Activated CD8-positive, alpha-beta memory T cell treated with anti-CD3 and anti-CD28 coated beads, Interleukin-2, amount 10 ng/mL, durations not matched to agents 7 days and 5 days (primary cell): ENCODE measurements around the gene CELF2. TPM values are rescaled to one million over a fixed set of nuclear protein-coding genes. Genes with fewer than 3 reads are reported as not detected.
A peak's percentile ranks its signal among the peaks of the same experiment; 100 is the strongest.

Experiments used
- ATAC-seq: fragments of 150-1000 bp; cut with Tn5 transposase; one replicate; pipeline ENCODE4 v1.10.0; 2021; ENCODE audit warnings: moderate library complexity
- CTCF ChIA-PET: fragments of 350-600 bp; sonication (Branson Sonifier 250); formaldehyde crosslinking; loops from one replicate; lab custom pipeline; 2021; ENCODE audit warnings: antibody characterized with exemption; lab: Charles Lee
- DNase-seq: peaks from one replicate; pipeline ENCODE4 v3.0.0-alpha.2; 2020
- H3K27ac Mint-ChIP-seq: one replicate; pipeline ENCODE4 v1.8.0; 2021; ENCODE audit warnings: mild to moderate bottlenecking, mixed read lengths
- H3K27me3 Mint-ChIP-seq: one replicate; pipeline ENCODE4 v1.8.0; 2021; ENCODE audit warnings: mixed read lengths
- H3K36me3 Mint-ChIP-seq: one replicate; pipeline ENCODE4 v1.8.0; 2021; ENCODE audit warnings: mild to moderate bottlenecking, mixed read lengths
- H3K4me1 Mint-ChIP-seq: one replicate; pipeline ENCODE4 v1.8.0; 2021; ENCODE audit warnings: mixed read lengths
- H3K4me3 Mint-ChIP-seq: one replicate; pipeline ENCODE4 v1.8.0; 2021; ENCODE audit warnings: mild to moderate bottlenecking, moderate library complexity, mixed read lengths
- H3K9me3 Mint-ChIP-seq: one replicate; pipeline ENCODE4 v1.8.0; 2022; ENCODE audit warnings: low read depth, mixed read lengths
- total RNA-seq, 2 experiments: library from RNA; stranded (reverse); gene quantifications; one replicate each; pipeline ENCODE4 v1.2.3, GENCODE V29; 2021

The CELF2 gene
- total RNA-seq, 2 experiments from 2014 or later, result 205 to 219 TPM

GRCh38 chr10:11320809-11321520 lies 303.3 kb downstream of the CELF2 start:
- H3K4me3 Mint-ChIP-seq, result no peak overlapping the region
- peaks cover 92% of the 10 kb centered on the region for H3K36me3 Mint-ChIP-seq
- peaks cover 51% of the 10 kb centered on the region for H3K4me1 Mint-ChIP-seq
- peak overlapping the region; percentile 63 for H3K27ac Mint-ChIP-seq
- CTCF ChIA-PET, result interaction anchor here (0.7 to 2.4 kb wide), 3 partner anchors 9 to 164 kb away, joined by 3 to 6 read pairs (median 4); no protein-coding TSS in a partner anchor
- ATAC-seq (no peak), DNase-seq (no peak)
- H3K27me3 Mint-ChIP-seq, result no peaks in the 10 kb centered on the region
- no peaks in the 10 kb centered on the region for H3K9me3 Mint-ChIP-seq

GRCh38 chr10:11322698-11323097 lies 305.0 kb downstream of the CELF2 start:
- H3K9me3 Mint-ChIP-seq, result no peaks in the 10 kb centered on the region
- ATAC-seq (no peak), DNase-seq (no peak)
- H3K4me1 Mint-ChIP-seq, result peaks cover 37% of the 10 kb centered on the region
- no peak overlapping the region for H3K4me3 Mint-ChIP-seq
- CTCF ChIA-PET, result interaction anchor here (0.7 kb wide), 1 partner anchor 83 kb away, joined by 3 read pairs; no protein-coding TSS in a partner anchor
- peaks cover 88% of the 10 kb centered on the region for H3K36me3 Mint-ChIP-seq
- H3K27me3 Mint-ChIP-seq, result no peaks in the 10 kb centered on the region
- no peak overlapping the region for H3K27ac Mint-ChIP-seq

- ATAC-seq (no peak), DNase-seq (no peak)
- Mint-ChIP-seq H3K4me1 (peaks cover 19% of the 10 kb centered on the region), H3K27me3 (no peaks in the 10 kb centered on the region), H3K4me3 (no peak overlapping the region), H3K9me3 (no peaks in the 10 kb centered on the region), H3K36me3 (peaks cover 79% of the 10 kb centered on the region), H3K27ac (no peak overlapping the region)
- CTCF ChIA-PET, result no interaction called here
These were observed 307.2 kb downstream of the CELF2 start for GRCh38 chr10:11324761-11325321.

- CTCF ChIA-PET, result no interaction called here
- peaks cover 16% of the 10 kb centered on the region for H3K4me1 Mint-ChIP-seq
- ATAC-seq, result no peak
- H3K9me3 Mint-ChIP-seq, result no peaks in the 10 kb centered on the region
- DNase-seq, result no peak
- no peak overlapping the region for H3K27ac Mint-ChIP-seq
- no peaks in the 10 kb centered on the region for H3K27me3 Mint-ChIP-seq
- H3K36me3 Mint-ChIP-seq, result peaks cover 76% of the 10 kb centered on the region
- no peak overlapping the region for H3K4me3 Mint-ChIP-seq
These were observed 308.1 kb downstream of the CELF2 start for GRCh38 chr10:11325817-11326216.

GRCh38 chr10:11326241-11326640 lies 308.6 kb downstream of the CELF2 start:
- CTCF ChIA-PET, result no interaction called here
- ATAC-seq (no peak), DNase-seq (no peak)
- Mint-ChIP-seq H3K4me1 (peaks cover 12% of the 10 kb centered on the region), H3K27me3 (no peaks in the 10 kb centered on the region), H3K36me3 (peaks cover 72% of the 10 kb centered on the region), H3K9me3 (no peaks in the 10 kb centered on the region), H3K27ac (no peak overlapping the region), H3K4me3 (no peak overlapping the region)

- H3K9me3 Mint-ChIP-seq, result no peaks in the 10 kb centered on the region
- H3K27me3 Mint-ChIP-seq, result no peaks in the 10 kb centered on the region
- no peak overlapping the region for H3K27ac Mint-ChIP-seq
- CTCF ChIA-PET, result interaction anchor here (0.9 kb wide), 1 partner anchor 9 kb away, joined by 3 read pairs; no protein-coding TSS in a partner anchor
- no peak overlapping the region for H3K4me3 Mint-ChIP-seq
- DNase-seq (no peak), ATAC-seq (no peak)
- H3K4me1 Mint-ChIP-seq, result peaks cover 12% of the 10 kb centered on the region
- peaks cover 71% of the 10 kb centered on the region for H3K36me3 Mint-ChIP-seq
These were observed 309.4 kb downstream of the CELF2 start for GRCh38 chr10:11326913-11327616.

- H3K4me3 Mint-ChIP-seq, result no peak overlapping the region
- no peaks in the 10 kb centered on the region for H3K9me3 Mint-ChIP-seq
- no peak overlapping the region for H3K27ac Mint-ChIP-seq
- CTCF ChIA-PET, result interaction anchor here (0.8 kb wide), 1 partner anchor 9 kb away, joined by 3 read pairs; no protein-coding TSS in a partner anchor
- peaks cover 20% of the 10 kb centered on the region for H3K4me1 Mint-ChIP-seq
- no peak for ATAC-seq
- no peak for DNase-seq
- peaks cover 71% of the 10 kb centered on the region for H3K36me3 Mint-ChIP-seq
- no peaks in the 10 kb centered on the region for H3K27me3 Mint-ChIP-seq
These were observed 310.8 kb downstream of the CELF2 start for GRCh38 chr10:11328264-11329061.

- CTCF ChIA-PET, result no interaction called here
- Mint-ChIP-seq H3K27me3 (no peaks in the 10 kb centered on the region), H3K4me1 (peaks cover 20% of the 10 kb centered on the region), H3K27ac (no peak overlapping the region), H3K9me3 (no peaks in the 10 kb centered on the region), H3K36me3 (peaks cover 68% of the 10 kb centered on the region), H3K4me3 (no peak overlapping the region)
- ATAC-seq (no peak), DNase-seq (no peak)
These were observed 311.5 kb downstream of the CELF2 start for GRCh38 chr10:11329062-11329673.

GRCh38 chr10:11330383-11331045 lies 312.8 kb downstream of the CELF2 start:
- Mint-ChIP-seq H3K27ac (peak overlapping the region; percentile 19), H3K27me3 (no peaks in the 10 kb centered on the region), H3K36me3 (peaks cover 65% of the 10 kb centered on the region), H3K4me1 (peaks cover 20% of the 10 kb centered on the region), H3K4me3 (no peak overlapping the region), H3K9me3 (no peaks in the 10 kb centered on the region)
- DNase-seq (no peak), ATAC-seq (no peak)
- CTCF ChIA-PET, result no interaction called here

- DNase-seq, result no peak
- peaks cover 60% of the 10 kb centered on the region for H3K36me3 Mint-ChIP-seq
- no peaks in the 10 kb centered on the region for H3K9me3 Mint-ChIP-seq
- no peak overlapping the region for H3K4me3 Mint-ChIP-seq
- H3K4me1 Mint-ChIP-seq, result peaks cover 20% of the 10 kb centered on the region
- no peaks in the 10 kb centered on the region for H3K27me3 Mint-ChIP-seq
- no peak for ATAC-seq
- H3K27ac Mint-ChIP-seq, result no peak overlapping the region
- CTCF ChIA-PET, result no interaction called here
These were observed 313.4 kb downstream of the CELF2 start for GRCh38 chr10:11331046-11331577.

- H3K4me1 Mint-ChIP-seq, result peaks cover 20% of the 10 kb centered on the region
- no peak overlapping the region for H3K27ac Mint-ChIP-seq
- ATAC-seq, result no peak
- no peak for DNase-seq
- H3K4me3 Mint-ChIP-seq, result no peak overlapping the region
- no peaks in the 10 kb centered on the region for H3K9me3 Mint-ChIP-seq
- no peaks in the 10 kb centered on the region for H3K27me3 Mint-ChIP-seq
- peaks cover 56% of the 10 kb centered on the region for H3K36me3 Mint-ChIP-seq
- CTCF ChIA-PET, result interaction anchor here (1.3 kb wide), 1 partner anchor 46 kb away, joined by 3 read pairs; no protein-coding TSS in a partner anchor
These were observed 314.1 kb downstream of the CELF2 start for GRCh38 chr10:11331726-11332125.

- CTCF ChIA-PET, result interaction anchor here (0.7 to 1.3 kb wide), 2 partner anchors 17 to 45 kb away, joined by 3 read pairs; no protein-coding TSS in a partner anchor
- Mint-ChIP-seq H3K27ac (peak overlapping the region; percentile 9), H3K4me1 (peaks cover 20% of the 10 kb centered on the region)
These were observed 315.2 kb downstream of the CELF2 start for GRCh38 chr10:11332846-11333245.

More at GRCh38 chr10:11332846-11333245, 315.2 kb downstream of the CELF2 start:
- peaks cover 48% of the 10 kb centered on the region for H3K36me3 Mint-ChIP-seq
- no peak for ATAC-seq
- no peak overlapping the region for H3K4me3 Mint-ChIP-seq
- DNase-seq, result no peak
- no peaks in the 10 kb centered on the region for H3K27me3 Mint-ChIP-seq
- H3K9me3 Mint-ChIP-seq, result no peaks in the 10 kb centered on the region
